ENCODE data around the gene NCOR2. TPM values are rescaled to one million over a fixed set of nuclear protein-coding genes. Genes with fewer than 3 reads are reported as not detected.

Gene NCOR2
- total RNA-seq, 1 donor from 2014 or later, result 143 TPM

GRCh38 chr12:124583854-124584253 is 16.4 kb upstream of the NCOR2 start:
- no peak overlapping the region for H3K27ac Mint-ChIP-seq (ENCODE audit: unreplicated experiment)
- TF ChIP-seq CTCF (conservative IDR thresholded peaks at IDR 0.05), result no peak
- no peak overlapping the region for H3K4me3 Mint-ChIP-seq
- no peaks in the 10 kb centered on the region for H3K9me3 Mint-ChIP-seq
- H3K36me3 Mint-ChIP-seq (ENCODE audit: low read depth), result no peaks in the 10 kb centered on the region
- peaks cover 3% of the 10 kb centered on the region for H3K4me1 Mint-ChIP-seq
- H3K27me3 Mint-ChIP-seq (ENCODE audit: low read depth), result no peaks in the 10 kb centered on the region
- no peak for DNase-seq (ENCODE audit: low read depth, low spot score)

GRCh38 chr12:124582108-124582424 is 14.7 kb upstream of the NCOR2 start:
- DNase-seq (ENCODE audit: low read depth, low spot score), result no peak
- no peaks in the 10 kb centered on the region for H3K27me3 Mint-ChIP-seq (ENCODE audit: low read depth)

GRCh38 chr12:124581307-124582107 is 14.1 kb upstream of the NCOR2 start:
- Mint-ChIP-seq H3K9me3 (peaks cover 4% of the 10 kb centered on the region), H3K27ac (ENCODE audit: unreplicated experiment) (no peak overlapping the region), H3K4me3 (no peak overlapping the region), H3K27me3 (ENCODE audit: low read depth) (no peaks in the 10 kb centered on the region), H3K36me3 (ENCODE audit: low read depth) (no peaks in the 10 kb centered on the region), H3K4me1 (no peaks in the 10 kb centered on the region)
- no peak for DNase-seq (ENCODE audit: low read depth, low spot score)
- no peak for TF ChIP-seq CTCF (conservative IDR thresholded peaks at IDR 0.05)

More at GRCh38 chr12:124582108-124582424, 14.7 kb upstream of the NCOR2 start:
- no peak for TF ChIP-seq CTCF (conservative IDR thresholded peaks at IDR 0.05)
- H3K4me1 Mint-ChIP-seq, result no peaks in the 10 kb centered on the region
- H3K27ac Mint-ChIP-seq (ENCODE audit: unreplicated experiment), result no peak overlapping the region
- no peaks in the 10 kb centered on the region for H3K36me3 Mint-ChIP-seq (ENCODE audit: low read depth)
- peaks cover under 1% of the 10 kb centered on the region for H3K9me3 Mint-ChIP-seq
- H3K4me3 Mint-ChIP-seq, result no peak overlapping the region

DNA sequence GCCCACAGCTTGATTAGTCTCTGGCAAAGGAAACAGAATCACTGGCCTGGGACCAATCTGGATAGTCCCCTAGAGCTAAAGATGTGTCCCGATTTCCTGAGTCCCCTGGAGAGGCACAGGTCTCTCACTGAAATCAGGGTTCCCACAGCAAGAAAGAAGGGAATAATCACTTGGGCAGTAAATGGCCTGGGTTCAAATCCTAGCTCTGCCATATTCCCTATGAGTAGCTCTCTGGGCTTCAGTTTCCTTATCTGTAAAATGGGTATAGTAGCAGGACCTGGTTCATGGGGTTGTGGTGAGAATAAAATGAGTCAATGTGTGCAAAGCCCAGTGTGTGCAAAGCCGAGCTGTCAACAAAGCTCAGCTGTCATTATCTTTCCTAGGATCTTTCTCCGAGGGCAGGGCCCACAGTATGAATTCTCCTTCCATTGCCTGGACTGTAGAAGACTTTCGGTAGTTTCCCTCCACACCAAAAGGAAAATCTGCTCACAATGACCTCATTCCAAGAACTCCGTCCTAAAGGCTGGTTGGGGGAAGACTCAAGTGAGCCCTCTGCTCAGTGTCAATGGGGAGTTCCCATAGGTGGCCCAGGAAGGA is 12.6 kb upstream of the NCOR2 start:
- Mint-ChIP-seq H3K27me3 (ENCODE audit: low read depth) (no peaks in the 10 kb centered on the region), H3K36me3 (ENCODE audit: low read depth) (no peaks in the 10 kb centered on the region), H3K4me1 (no peaks in the 10 kb centered on the region), H3K9me3 (peaks cover 4% of the 10 kb centered on the region), H3K27ac (ENCODE audit: unreplicated experiment) (no peak overlapping the region), H3K4me3 (no peak overlapping the region)
- TF ChIP-seq CTCF (conservative IDR thresholded peaks at IDR 0.05), result no peak
- no peak for DNase-seq (ENCODE audit: low read depth, low spot score)

- no peak overlapping the region for H3K4me3 Mint-ChIP-seq
- no peaks in the 10 kb centered on the region for H3K36me3 Mint-ChIP-seq (ENCODE audit: low read depth)
- no peak for TF ChIP-seq CTCF (conservative IDR thresholded peaks at IDR 0.05)
- no peak for DNase-seq (ENCODE audit: low read depth, low spot score)
- peaks cover 4% of the 10 kb centered on the region for H3K9me3 Mint-ChIP-seq
- no peaks in the 10 kb centered on the region for H3K27me3 Mint-ChIP-seq (ENCODE audit: low read depth)
- H3K4me1 Mint-ChIP-seq, result peaks cover 4% of the 10 kb centered on the region
- no peak overlapping the region for H3K27ac Mint-ChIP-seq (ENCODE audit: unreplicated experiment)
These were observed 11.4 kb upstream of the NCOR2 start for GRCh38 chr12:124578854-124579253.

Measured in neural crest cell (in vitro differentiated cells).